Head of caudate nucleus (tissue), 42 donors: Measurements from ENCODE around the gene MRPL43.
A peak's percentile ranks its signal among the peaks of the same experiment; 100 is the strongest.

Experiments used
- DNase-seq, 42 donors: peaks; one replicate each; pipeline versions ENCODE4 v3.0.0 to v3.0.0-alpha.2; 2020 to 2021; ENCODE audit warnings: mixed read lengths in 7 of 42
- intact Hi-C: fragments of 100-400 bp; cut with DNase I; formaldehyde crosslinking; loops from one replicate; pipeline ENCODE4 v1.15.0; 2022

MRPL43 gene

DNA sequence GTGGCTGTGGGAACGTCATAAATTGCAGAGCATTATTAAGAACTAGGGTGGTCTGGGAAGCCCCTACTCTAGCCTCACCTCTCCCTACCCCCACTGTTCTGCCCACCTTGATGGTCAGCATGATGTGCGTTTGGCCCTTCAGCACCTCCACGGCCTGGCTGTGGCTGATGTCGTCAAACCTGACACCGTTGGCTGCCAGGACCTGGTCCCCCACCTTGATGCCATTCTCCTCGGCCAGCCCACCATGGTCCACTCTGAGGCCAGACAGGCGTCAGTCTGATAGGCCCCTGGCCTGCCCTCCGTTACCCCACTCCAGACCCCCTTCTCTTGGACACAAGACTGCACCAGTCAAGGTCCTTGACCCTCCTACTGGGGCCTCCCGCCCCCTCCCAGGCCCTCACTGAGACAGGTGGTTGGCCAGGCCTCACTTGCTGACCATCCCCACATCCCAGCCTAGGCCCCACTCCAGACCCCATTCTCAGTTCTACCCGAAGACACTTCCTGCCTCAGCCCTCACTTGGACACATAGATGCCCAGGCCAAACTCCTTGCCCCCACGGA is 34.5 kb upstream of the MRPL43 start:
- intact Hi-C loops, result no loop called here

DNA sequence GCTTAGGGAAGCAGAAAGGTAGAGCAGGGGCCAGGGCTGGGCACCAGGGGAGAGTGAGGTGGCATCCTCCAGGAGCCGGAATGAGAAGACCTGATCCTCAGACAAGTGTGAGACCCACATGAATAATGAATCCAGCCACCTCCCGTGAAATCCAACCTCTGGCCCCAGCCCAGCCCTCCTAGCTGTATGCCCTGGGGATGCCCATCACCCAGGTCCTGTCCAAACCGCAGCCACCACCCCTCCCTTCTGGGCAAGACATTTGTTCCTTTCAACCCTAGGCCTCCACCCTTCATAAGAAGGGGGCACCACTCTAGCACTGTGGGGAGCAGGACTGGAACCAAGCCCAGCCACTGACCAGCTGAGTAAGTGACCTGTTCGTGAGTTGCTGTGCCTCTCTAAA is 33.9 kb upstream of the MRPL43 start:
- DNase-seq, result no peak
- intact Hi-C loops, result no loop called here

More for the DNA sequence above, 34.5 kb upstream of the MRPL43 start:
- no peak for DNase-seq

- no peak for DNase-seq
- intact Hi-C loops, result no loop called here
Observed at GRCh38 chr10:101020427-101021075, 33.3 kb upstream of the MRPL43 start.

GRCh38 chr10:101019440-101019703 is 32.1 kb upstream of the MRPL43 start:
- intact Hi-C loops, result loop anchor here (10.0 kb wide), 1 partner anchor 45 kb away; the partner anchor contains the start of gene KAZALD1
- DNase-seq, result no peak

GRCh38 chr10:101018600-101019439 is 31.5 kb upstream of the MRPL43 start:
- peak in 41 of 42 donors; percentile 76 to 96 (median 89) for DNase-seq
- intact Hi-C loops, result loop anchor here (10.0 kb wide), 1 partner anchor 46 kb away; the partner anchor contains the start of gene KAZALD1

- DNase-seq, result peak in 2 of 42 donors; percentile 15 to 17
- intact Hi-C loops, result loop anchor here (10.0 kb wide), 1 partner anchor 47 kb away; the partner anchor contains the start of gene KAZALD1
Observed at GRCh38 chr10:101018118-101018599, 30.9 kb upstream of the MRPL43 start.

- DNase-seq, result no peak
- intact Hi-C loops, result loop anchor here (10.0 kb wide), 1 partner anchor 48 kb away; the partner anchor contains the start of gene KAZALD1
Observed at GRCh38 chr10:101016814-101017213, 29.5 kb upstream of the MRPL43 start.

DNA sequence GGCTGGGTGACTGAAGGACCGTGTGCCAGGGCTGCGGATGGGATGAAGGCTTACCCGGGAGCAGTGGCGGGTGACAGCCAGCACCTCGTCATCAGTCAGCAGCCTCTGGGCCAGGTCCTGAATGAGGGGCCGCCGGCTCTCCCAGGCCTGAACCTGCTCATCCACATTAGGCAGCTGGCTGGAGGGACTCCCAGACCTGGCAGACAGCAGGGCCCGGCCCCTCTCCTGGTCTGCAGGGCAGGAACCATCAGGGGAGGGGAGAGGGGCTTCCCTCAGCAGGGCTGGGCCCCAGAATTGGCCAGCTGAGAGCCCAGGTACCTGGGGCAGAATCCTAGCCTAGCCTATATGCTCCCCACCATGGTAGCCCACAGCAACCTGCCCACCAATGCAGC is 28.3 kb upstream of the MRPL43 start:
- DNase-seq, result peak in 2 of 42 donors; percentile 33 to 38
- intact Hi-C loops, result loop anchor here (10.0 kb wide), 1 partner anchor 49 kb away; the partner anchor contains the start of gene KAZALD1

GRCh38 chr10:101014966-101015581 is 27.8 kb upstream of the MRPL43 start:
- intact Hi-C loops, result loop anchor here (1.0 to 10.0 kb wide), 2 partner anchors 21 to 50 kb away; partner anchors contain the start of gene KAZALD1
- DNase-seq, result peak in 17 of 42 donors; percentile 31 to 79 (median 52)

DNA sequence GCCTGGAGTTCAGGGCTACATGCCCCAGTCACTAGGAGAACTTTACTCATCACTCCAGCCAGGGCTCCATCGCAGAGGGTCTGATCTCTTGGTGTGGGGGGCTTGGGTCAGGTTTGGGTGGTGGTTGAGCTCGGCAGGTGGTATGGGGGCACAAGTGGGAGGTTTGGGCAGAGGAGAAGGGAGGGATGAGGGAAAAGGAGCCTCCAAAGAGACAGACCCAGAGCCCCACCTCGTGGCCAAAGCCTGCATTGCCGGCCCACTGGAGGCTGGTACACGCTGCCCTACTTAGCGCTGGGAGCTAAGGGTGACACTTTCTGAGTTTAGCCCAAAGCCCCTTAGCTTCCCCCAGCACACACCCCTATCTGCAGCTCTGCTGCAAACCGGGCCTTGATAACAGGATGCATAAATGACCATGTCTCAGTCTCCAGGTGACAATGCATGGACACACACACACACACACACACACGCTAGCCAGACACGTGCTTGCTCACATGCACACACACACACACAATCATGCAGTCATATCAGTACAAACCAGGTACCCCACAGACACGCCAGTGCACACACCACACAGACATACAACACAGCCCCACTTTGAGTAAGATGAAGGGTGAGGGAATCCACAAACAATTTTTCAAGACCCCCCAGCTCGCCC is 27.1 kb upstream of the MRPL43 start:
- intact Hi-C loops, result loop anchor here (1.0 to 10.0 kb wide), 2 partner anchors 20 to 50 kb away; partner anchors contain the start of gene KAZALD1
- DNase-seq, result peak; percentile 61 to 97 (median 92)

- intact Hi-C loops, result loop anchor here (10.0 kb wide), 1 partner anchor 51 kb away; the partner anchor contains the start of gene KAZALD1
- DNase-seq, result peak in 1 of 42 donors; percentile 34
Observed at GRCh38 chr10:101013365-101013825, 26.1 kb upstream of the MRPL43 start.

DNA sequence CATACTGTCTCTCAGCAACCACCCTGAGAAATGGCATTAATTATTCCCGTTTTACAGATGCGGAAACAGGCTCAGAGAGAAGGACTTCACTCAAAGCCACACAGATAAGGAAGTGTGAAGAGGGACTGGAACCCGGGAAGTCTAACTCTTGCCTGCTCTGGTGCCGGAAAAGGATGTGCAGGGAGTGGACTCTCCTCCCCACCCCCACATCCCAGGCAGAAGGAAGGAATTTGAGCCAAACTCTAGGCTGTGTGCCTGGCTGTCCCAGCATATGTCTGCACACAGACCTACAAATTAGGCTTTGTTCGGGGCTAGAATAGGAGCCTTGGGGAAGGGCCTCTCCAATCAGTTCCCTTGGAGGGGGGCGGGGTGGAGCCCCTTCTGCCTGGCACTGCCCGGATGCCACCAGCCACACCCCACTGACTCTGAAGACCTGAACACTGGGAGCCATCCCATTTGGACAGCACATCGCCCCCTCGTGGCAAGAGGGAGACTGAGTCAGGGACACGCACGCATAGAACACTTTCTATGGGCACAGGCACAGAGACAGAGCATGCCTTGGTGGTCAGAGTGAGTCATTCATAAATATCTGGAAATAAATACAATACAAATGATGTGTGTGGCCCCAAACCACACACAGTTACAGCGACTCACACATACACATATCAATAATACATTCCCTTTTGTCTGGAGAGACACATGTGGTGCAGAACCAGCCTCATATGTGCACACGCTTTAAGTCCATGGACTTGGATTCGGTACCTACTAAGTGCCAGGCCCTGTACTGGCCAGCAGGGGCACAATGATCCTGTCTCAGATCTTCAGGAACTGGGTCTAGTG is 25.4 kb upstream of the MRPL43 start:
- peak; percentile 86 to 99 (median 96) for DNase-seq
- intact Hi-C loops, result loop anchor here (10.0 kb wide), 1 partner anchor 52 kb away; the partner anchor contains the start of gene KAZALD1

DNA sequence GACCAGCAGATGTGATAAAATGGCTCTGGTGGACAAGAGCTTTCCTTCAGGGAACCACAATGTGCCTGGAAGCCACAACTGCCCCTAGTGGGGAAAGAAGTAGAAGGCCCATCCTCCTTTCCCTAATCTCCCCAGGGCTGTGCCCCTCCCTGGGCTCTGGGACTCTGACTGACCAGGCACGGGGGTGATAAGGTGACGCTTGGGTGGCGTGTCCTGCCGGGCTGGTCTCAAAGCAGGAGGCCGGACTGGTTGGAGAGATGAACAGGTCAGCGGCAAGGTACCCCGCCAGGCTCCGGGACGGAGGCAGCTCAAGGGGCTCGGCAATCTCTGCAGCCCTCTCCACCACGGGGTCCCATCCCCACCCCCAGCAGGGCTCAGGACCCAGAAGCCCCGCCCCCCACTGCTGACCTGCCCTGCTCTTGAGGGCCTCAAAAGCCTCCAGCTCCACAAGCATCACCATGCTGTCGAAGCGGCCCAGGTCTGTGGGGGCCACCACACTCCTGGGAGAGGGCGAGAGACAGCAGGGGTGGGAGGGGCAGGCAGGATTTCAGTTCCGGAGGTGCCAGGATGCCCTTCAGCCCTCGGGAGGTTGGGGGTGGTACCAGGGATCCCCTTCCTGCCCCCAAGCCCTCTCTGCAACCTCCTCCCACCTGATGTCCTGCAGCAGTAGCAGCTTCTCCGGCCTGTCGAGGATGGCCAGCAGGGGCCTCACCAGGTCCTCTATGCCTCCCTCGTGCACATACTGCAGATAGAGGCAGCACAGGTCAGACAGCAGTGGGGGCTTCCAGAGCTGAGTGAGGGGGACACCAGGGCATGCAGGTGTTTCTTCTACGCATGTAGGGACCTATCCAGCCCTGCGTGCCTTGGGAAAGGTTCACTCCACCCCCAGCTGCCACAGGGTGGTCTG is 24.5 kb upstream of the MRPL43 start:
- intact Hi-C loops, result loop anchor here (10.0 kb wide), 1 partner anchor 53 kb away; the partner anchor contains the start of gene KAZALD1
- peak in 4 of 42 donors; percentile 37 to 64 (median 48) for DNase-seq

DNA sequence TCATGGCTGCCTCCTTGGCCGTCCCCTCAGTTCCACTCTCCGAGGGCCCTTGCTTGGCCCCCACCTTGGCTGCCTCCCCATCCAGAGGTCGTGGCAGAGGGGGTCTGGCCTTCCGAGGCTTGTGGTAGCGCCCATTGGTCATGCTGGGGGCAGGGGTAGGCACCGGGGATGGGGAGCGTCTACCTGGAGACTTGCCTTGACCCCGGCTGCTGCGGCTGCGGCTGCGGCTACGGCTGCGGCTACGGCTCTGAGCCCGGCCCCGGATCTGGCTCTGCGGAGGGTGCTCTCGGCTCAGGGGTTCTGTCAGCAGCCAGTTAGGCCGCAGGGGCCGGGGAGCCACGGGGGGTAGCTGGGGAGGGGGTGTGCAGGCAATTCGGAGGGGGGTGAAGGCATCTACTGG is 23.0 kb upstream of the MRPL43 start:
- intact Hi-C loops, result loop anchor here (10.0 kb wide), 1 partner anchor 54 kb away; the partner anchor contains the start of gene KAZALD1
- peak in 1 of 42 donors; percentile 17 for DNase-seq

DNA sequence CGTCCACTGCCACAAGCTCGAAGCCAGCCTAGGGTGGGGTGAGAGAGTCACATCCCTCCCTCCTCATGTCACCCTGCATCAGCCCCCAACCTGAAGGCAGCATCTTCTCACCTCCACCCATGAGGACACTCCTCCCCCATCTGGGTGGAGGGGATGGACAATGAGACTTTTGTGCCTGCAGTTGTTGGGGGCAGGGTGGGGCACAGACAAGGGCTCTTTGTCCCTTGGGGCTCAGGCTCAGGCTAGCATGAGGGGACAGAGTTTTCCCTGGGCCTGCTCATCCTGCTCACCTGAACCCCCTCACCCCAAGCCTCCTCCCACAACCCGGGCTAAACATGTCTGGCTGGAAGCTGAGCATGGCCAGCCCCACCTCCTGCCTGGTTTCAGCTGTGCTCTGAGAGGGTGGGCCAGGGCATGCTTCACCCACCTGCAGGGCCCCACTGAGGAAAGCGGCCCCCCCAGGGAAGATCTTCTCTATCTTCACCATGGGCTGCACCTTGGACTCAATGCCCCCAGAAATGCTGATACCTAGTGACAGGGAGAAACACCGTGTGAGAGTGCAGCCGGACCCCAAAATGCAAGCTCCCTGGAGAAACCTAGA is 21.6 kb upstream of the MRPL43 start:
- DNase-seq, result peak in 41 of 42 donors; percentile 62 to 94 (median 84)
- intact Hi-C loops, result no loop called here
